ENCODE data around the gene C2orf78.
A peak's percentile ranks its signal among the peaks of the same experiment; 100 is the strongest.
"Not testable (repeated sequence)": the region's sequence is repeated elsewhere in the genome, so short reads cannot be mapped to it uniquely, and the experiment has no call there.

The C2orf78 gene, protein sequence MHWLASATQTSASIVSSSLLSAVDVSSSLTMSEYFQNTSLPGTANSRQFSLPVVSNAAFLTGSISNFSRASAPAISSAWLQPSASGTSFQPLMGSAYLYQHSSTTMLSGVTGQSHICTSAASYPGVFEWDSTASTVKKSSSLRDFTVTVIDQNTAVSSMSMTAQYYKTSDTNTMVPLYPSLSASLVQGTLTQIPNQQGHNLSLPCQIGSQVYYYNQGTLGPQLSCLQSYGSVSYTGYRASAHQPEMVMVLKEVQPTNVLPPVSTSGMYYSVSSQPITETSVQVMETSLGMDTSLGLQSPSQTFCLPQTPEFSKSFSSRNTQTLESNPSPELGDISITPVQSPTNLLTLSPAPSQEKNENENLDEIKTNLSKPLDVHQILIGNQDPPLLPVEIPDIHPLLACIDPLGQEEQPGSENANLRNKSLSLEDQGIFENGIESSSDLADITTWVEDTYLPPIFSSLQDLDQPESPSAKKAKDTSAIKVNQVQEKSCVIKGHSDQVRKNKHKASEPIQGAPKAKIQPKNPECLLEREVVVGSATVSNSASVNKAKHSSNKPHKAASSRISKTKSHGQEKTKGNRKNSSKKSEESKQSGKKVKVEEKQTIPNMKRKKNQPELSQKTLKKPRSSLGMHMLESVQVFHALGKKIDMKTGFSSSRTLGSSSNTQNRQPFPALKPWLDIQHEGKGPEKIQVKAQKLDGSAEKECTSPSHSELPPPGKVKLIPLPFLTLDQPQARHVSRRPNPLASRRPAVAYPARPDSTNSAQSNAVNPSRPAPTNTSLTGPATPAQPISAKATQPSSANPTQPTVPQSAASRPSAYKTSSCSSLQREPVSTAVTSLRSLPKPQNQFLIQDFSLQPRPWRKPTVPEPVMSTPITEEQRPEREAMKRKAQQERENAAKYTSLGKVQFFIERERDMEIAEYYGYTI

DNA sequence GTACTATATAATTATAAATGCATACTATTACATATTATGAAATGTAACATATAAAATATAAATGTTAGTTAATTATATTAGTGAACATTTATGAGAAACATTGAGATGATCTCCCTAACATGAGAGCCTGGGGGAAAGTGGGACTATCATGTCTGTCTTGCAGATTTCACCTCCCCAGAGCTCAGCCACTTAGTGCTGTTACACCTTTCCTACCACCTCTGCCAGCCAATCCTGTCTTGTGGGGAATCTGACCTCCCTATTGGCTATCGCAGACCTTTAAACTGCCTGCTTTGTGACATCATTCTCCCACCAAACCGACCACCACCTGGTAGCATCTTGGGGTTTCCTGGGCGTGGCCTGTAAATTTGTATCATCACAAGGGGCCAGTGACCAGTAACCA, at the start of gene C2orf78:
C2orf78 (plus strand) TSS at position 301 of the 400 bp plus-strand sequence. CDS start 127 bp downstream, outside the sequence.
- DNase-seq, result not testable (repeated sequence)

DNA sequence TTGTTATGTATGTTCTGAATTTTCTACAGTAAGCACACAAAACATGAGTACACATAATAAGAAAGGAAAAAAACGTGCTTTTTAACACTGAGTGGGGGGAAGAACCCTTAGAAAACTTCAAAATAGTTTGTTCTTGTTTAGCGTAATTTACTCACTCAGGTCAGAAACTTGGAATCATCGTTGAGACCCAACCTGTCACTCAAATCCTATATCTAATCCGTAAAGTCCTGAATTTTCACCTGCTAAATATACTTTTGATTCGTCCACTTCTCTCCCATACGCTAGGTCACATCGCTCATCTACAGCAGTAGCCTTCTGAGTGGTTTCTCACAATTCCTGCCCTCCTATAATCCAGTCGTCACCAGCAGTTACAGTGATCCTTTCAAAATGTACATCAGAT, 47.6 kb upstream of the C2orf78 start:
- DNase-seq, result no peak

GRCh38 chr2:73736855-73737779, 46.9 kb upstream of the C2orf78 start, which contains the start of gene TPRKB:
TSS of gene TPRKB (minus strand) at chr2:73737345. CDS start at chr2:73734569, 2,776 bp downstream.
- DNase-seq, result peak; percentile 98

DNA sequence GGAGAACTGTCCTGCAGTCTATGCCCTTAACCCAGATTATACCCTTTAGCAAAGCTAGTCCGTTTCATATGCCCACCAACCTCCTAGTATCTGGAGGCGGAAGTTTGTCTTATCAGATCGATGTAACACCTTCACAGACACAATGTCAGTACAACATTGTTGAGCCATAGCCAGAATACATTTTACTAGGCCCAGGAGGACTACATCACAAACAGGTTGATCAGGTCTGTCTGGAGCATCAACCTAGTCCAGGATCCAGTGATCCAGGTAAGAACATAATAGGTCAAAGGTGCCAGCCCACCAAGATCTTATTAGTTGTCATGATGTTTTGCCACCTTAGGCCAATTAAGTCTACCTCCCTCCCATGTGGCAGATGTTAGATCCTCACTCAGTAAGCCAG, 44.9 kb upstream of the C2orf78 start:
- DNase-seq, result no peak

DNA sequence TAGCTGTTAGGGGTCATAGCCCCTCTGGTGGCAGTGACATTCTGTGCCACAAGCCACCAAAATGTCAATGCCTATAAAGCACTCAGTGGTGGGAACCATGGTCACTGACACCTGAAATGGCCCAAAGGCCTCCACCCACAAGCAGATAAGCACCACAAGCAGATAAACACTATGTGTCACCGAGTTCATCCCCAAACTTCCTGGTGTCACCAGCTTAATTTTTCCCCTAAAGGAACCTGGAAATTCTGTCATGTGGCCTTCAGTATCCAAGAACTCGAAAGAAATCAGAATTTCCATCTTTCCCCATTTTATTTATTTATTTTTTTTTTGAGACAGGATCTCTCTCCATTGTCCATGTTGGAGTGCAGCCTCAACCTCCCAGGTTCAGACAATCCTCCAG, 43.2 kb upstream of the C2orf78 start:
- DNase-seq, result no peak

GRCh38 chr2:73746015-73746876, 37.7 kb upstream of the C2orf78 start:
- DNase-seq, result no peak

DNA sequence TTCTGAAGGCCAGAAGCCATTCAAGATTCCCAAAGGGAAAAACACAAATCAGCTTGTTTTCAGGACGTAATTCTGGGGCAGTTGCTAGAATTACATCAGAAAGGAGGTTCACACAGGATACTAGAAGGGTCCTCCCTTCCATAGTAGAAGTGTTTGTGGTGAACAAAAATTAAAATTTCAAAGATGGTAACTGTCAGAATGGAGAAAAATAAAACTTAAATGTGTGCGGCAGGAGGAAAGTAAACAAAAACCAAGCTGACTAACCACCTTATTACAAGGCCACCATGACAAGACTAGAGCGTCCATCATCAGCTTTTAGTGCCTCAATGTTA, 37.1 kb upstream of the C2orf78 start:
- no peak for DNase-seq

GRCh38 chr2:73749314-73749713, 34.7 kb upstream of the C2orf78 start:
- DNase-seq, result no peak

DNA sequence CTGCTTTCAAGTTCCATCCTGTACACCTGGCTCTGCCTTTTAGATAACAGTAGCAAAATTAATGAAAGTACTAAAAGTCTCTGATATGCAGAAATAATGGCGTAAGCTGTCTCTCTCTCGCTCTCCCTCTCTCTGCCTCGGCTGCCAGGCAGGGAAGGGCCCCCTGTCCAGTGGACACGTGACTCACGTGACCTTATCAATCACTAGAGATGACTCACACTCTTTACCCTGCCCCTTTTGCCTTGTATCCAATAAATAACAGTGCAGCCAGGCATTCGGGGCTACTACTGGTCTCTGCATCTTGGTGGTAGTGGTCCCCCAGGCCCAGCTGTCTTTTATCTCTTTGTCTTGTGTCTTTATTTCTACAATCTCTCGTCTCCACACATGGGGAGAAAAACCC, 29.7 kb upstream of the C2orf78 start:
- DNase-seq, result not testable (repeated sequence)

DNA sequence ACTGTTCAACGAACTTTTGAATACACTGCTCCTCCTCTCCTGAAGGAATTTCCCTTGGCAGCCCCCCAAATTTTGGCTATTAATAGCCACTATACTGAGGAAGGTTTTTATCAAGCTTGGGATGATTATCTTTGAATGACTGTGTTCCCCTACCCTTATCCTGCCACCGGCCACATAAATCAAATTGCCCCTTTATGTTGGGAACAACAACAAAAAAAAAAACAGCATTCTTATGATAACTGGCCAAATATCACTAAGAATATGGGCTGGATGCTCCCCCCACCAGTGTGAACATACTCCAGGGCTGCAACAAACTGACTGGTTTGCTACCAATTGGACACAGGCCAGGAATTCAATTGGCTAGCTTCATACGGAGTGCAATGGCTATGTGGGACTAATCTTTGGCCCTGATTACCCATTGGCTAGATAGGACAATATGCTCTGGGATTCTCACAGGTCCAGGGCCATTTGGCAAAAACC, 24.7 kb upstream of the C2orf78 start:
- DNase-seq, result no peak

DNA sequence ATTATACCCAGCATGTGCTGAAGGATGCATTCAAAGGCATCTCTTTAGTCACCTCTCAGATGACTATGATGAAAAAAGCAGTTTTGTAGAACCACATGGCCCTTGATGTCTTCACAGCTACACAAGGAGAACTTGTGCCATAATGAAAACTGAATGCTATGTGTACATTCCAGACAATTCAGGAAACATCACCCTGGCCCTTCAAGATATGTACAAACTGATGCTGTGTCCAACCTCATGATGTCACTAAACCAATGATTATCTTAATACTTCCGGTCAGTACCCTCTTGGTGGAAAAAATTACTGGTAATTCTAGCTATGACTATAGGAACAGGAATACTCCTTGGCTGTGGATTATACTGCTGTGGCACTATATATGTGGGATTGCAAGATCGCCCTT, 24.1 kb upstream of the C2orf78 start:
- DNase-seq, result no peak

DNA sequence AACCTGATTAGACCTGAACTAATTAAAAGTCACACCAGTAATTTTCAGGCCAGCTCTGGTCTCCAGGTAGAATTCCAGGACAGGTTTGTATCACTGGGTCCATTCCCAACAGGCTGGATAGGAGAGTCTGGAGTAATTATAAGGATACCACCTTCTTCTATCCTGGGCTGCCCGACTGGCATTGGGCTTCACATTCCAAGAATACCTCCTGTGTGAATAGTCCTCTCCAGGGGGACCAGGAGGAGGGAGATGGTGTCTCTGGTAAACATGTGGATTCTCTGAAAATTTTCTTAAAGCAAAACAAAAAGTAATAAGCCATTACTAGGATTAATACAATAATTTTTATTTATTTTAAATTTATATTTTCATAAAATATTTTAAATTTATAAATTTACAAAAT, 21.4 kb upstream of the C2orf78 start:
- DNase-seq, result no peak

GRCh38 chr2:73764945-73765344, 19.0 kb upstream of the C2orf78 start:
- DNase-seq, result no peak

DNA sequence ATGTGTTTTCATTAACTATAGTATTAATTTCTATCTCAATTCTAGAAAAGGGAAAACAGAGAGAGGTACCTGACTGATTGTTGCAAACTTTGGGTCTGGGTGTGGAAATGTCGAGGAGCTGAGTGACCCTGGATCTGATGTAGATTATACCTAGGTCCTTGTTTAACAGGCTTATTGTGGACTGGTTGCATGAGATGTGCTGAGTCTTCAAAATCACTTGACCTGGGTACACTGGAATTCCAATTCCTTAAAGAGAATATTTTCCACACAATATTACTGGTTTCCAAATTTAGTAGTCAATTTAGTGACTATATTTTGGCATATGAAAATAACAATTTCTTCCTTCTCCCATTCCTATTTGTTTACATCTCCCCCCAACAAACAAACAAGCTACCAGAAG, 17.6 kb upstream of the C2orf78 start:
- no peak for DNase-seq

DNA sequence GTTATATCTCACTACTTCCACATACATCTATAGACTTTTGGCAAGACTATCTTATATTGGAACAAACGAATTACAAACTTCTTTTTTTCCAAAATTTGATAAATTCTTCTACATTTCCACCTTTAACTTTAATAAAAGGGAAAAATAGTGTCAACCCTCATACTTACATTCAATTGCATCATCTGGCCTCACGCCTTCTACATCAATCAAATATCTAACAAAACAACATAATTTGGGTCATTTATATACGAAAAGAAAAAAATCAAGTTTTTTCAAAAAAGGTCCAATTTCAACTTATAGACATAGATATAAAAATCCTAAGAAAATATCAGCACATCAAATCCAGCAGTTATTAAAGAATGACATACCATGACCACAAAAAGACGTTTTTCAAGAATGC, 17.0 kb upstream of the C2orf78 start:
- no peak for DNase-seq

DNA sequence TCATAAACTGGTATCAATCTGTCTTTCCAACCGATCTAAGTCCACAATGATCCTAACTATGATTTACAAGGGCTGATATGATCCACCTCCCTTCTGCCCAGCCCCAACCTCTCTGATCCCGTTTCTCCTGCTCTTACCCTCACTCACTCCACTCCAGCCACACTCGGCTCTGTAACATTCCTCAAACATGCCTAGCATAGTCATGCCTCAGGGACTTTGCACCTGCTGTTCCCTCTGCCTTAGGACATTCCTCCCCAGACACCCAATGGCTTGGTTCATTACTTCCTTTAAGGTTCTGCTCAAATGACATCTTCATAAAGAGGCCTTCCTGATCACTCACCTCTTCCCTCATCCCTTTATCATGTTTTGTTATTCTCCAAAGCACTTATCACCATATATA, 13.3 kb upstream of the C2orf78 start:
- DNase-seq, result no peak

GRCh38 chr2:73772819-73773218, 11.2 kb upstream of the C2orf78 start:
- no peak for DNase-seq

- DNase-seq, result no peak
Measured at GRCh38 chr2:73776381-73776780, 7.6 kb upstream of the C2orf78 start.

DNA sequence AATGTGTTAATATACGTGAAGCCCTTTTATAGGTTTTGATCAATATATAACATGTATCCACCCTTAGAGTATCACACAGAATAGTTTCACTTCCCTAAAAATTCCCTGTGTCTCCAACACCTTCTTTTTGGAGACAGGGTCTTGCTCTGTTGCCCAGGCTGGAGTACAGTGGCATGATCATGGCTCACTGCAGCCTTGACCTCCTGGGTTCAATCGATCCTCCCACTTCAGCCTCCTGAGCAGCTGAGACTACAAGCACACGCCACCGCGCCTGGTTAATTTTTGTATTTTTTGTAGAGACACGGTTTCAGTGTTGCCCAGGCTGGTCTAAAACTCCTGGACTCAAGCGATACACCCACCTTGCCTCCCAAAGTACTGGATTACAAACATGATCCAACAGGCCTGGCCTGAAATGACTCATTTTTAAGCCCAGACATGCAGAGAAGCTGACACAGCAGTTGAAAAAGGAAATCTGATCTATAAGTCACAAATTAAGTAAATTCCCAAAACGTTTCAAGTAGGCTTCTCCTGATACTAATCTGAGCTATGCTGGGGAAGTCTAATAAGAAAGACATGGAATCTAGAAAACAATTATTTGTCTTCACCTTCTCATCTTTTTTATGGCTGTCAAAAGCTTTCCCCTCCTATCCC, 7.0 kb upstream of the C2orf78 start:
- DNase-seq, result no peak

- DNase-seq, result not testable (repeated sequence)
Measured at GRCh38 chr2:73778867-73779466, 5.0 kb upstream of the C2orf78 start.

Data from RPMI8226 (cell line).